GM19324 (cell line): ENCODE data around the gene VPS4A.
A peak's percentile ranks its signal among the peaks of the same experiment; 100 is the strongest.
"Not testable (repeated sequence)": the region's sequence is repeated elsewhere in the genome, so short reads cannot be mapped to it uniquely, and the experiment has no call there.

ENCODE experiments used
- ATAC-seq: cut with Tn5 transposase; IDR thresholded peaks from one replicate; pipeline ENCODE4 v1.9.1; 2021; ENCODE audit warnings: mild to moderate bottlenecking, moderate library complexity; ENCODE audit not compliant: unreplicated experiment, low FRiP score

VPS4A gene

DNA sequence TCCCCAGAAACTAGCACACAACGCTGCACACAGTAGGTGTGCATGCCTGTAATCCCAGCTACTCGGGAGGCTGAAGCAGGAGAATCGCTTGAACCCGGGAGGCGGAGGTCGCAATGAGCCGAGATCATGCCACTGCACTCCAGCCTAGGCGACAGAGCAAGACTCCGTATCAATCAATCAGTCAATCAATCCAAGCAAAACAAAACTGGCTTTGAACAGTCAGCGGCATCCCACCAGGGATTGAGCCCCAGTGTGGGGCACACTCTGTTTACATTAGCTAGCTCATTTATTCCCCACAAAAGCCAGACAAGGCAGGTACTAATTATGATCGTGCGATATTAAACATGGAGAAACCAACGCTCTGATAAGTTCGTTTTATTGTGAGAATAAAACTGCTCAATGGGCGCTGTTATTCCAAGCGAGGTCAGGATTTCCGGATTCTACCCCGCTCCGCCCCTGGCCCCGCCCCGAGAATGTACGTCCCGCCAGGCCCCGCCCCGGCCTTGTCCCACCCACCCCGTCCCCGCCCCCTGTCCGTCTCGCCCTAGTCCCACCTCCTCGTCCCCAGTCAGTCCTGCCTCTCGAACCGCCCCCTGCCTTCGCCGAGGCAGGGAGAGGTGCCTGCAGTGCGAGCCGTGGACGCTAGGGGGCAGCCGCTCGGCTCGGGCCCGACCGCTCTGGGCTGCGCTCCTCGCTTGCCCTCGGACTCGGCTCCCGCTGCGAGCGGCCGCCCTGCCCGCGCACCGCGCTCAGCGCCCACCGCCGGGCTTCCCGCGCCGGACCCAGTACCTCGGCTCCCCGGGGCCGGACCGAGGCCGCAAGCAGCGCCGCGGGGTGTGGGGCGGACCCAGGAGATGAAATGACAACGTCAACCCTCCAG is at the start of gene VPS4A:
Gene VPS4A (plus strand): TSS at position 698 of the 880 bp plus-strand sequence. CDS start 162 bp downstream, at position 860.
- ATAC-seq = peak; percentile 91

- ATAC-seq = no peak
Measured at GRCh38 chr16:69266334-69267063, 44.7 kb upstream of the VPS4A start.

GRCh38 chr16:69267633-69268032 is 43.5 kb upstream of the VPS4A start:
- ATAC-seq = no peak

DNA sequence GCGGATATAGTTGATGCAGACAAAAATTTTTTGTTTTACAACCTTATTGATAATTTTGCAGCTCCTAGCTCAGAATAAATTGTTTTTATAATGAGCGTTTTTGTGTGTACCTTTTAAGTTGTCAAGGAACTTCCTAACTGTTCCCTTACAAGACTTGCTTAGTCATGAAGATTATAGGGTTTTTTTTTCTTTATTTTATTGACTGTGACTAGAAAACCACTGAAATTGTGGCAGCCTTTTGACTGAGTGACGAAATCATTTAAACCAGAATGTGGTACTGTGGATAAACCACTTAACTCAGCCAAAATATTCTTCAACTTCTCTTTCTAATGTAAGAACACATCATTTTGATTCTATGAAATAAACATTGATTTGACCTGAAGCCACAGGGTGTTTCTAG is 40.8 kb upstream of the VPS4A start:
- ATAC-seq = no peak

GRCh38 chr16:69270831-69271230 is 40.3 kb upstream of the VPS4A start:
- ATAC-seq = no peak

GRCh38 chr16:69273009-69273408 is 38.1 kb upstream of the VPS4A start:
- ATAC-seq = no peak

- ATAC-seq = no peak
Measured at GRCh38 chr16:69274699-69275235, 36.4 kb upstream of the VPS4A start.

DNA sequence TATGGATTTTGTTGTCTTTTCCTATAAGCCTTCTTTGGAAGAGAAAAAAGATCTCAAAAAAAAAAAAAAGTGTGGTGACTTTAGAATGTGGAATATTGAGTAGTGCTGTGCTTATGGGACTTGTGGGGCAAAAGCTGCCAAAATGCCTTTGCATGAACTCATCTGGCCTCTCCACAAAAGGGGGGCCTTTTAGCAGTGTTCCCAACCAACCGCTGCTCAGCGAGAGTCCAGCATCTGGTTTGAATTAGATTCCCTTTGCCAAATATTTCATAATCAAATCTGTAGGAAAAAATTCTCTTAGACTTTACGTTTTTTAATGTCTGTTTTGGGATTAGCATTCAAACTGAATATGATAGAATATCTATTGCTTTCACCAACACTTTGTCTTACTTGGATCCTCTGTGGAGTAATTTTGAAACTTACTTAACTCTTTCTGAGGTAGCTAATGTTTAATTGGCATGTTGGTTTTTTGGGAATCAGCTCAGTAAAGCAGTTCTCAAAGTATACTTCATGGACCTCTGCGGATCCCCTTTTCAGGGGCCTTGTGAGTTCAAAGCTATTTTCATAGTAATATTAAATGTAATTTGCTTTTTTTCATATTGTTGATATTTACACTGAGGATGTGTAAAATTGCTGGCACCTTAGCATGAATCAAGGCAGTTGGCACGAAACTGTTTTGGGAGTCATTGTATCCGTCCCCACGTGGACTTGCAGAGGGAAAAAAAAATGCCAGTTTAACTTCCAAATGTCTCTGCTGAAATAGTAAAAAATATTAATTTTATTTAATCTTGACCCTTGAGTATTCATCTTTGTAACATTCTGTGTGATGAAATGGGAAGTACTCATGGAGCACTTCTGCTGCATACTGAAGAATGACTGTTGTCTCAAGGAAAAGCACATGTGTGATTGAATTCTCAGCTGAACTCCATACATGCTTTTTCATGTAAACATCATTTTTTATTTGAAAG is 34.7 kb upstream of the VPS4A start:
- no peak for ATAC-seq

GRCh38 chr16:69277413-69277812 is 33.7 kb upstream of the VPS4A start:
- no peak for ATAC-seq

- no peak for ATAC-seq
Measured at GRCh38 chr16:69283851-69284250, 27.3 kb upstream of the VPS4A start.

DNA sequence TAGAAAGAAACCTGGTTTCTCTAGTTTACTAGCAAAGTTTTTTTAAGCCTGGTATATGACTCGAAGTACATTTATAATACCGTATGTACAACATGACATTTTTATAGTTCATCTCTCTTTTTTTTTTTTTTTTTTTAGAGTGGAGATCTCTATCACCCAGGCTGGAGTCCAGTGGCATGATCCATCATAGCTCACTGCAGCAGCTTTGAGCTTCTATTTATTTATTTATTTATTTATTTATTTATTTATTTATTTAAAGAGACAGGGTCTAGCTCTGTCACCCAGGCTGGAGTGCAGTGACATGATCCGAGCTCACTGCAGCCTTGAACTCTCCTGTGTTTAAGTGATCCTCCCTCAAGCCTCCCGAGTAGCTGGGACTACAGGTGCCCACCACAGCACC is 25.9 kb upstream of the VPS4A start:
- no peak for ATAC-seq

- ATAC-seq = no peak
Measured at GRCh38 chr16:69286941-69287713, 24.0 kb upstream of the VPS4A start.

DNA sequence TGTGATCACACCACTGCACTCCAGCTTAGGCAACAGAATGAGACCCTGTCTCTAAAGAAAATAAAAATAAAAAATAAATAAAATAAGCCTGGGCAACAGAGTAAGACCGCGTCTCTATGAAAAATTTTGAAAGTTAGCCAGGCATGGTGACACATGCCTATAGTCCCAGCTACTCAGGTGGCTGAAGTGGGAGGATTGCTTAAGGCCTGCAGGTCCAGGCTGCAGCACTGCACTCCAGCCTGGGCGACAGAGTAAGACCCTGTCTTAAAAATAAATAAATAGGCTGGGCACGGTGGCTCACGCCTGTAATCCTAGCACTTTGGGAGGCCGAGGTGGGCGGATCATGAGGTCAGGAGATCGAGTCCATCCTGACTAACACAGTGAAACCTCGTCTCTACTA is 19.5 kb upstream of the VPS4A start:
- ATAC-seq = not testable (repeated sequence)

GRCh38 chr16:69293401-69293800 is 17.7 kb upstream of the VPS4A start:
- ATAC-seq = no peak

DNA sequence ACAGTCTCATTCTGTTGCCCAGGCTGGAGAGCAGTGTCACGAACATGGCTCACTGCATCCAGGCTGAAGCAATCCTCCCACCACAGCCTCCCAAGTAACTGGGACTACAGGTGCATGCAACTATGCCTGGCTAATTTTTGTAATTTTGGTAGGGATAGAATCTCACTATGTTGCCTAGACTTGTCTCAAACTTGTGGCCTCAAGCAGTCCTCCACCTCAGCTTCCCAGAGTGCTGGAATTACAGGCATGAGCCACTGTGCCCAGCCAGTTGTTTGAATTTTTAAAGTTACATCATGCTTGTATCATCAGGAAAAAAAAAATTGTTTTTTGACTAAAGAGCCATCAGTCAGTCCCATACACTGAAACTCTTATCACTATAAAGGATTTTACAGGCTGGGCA is 17.1 kb upstream of the VPS4A start:
- no peak for ATAC-seq

GRCh38 chr16:69296771-69297170 is 14.4 kb upstream of the VPS4A start:
- not testable (repeated sequence) for ATAC-seq

- no peak for ATAC-seq
Measured at GRCh38 chr16:69298261-69298660, 12.9 kb upstream of the VPS4A start.

- no peak for ATAC-seq
Measured at GRCh38 chr16:69301187-69301586, 10.0 kb upstream of the VPS4A start.

- no peak for ATAC-seq
Measured at GRCh38 chr16:69301861-69302260, 9.3 kb upstream of the VPS4A start.

DNA sequence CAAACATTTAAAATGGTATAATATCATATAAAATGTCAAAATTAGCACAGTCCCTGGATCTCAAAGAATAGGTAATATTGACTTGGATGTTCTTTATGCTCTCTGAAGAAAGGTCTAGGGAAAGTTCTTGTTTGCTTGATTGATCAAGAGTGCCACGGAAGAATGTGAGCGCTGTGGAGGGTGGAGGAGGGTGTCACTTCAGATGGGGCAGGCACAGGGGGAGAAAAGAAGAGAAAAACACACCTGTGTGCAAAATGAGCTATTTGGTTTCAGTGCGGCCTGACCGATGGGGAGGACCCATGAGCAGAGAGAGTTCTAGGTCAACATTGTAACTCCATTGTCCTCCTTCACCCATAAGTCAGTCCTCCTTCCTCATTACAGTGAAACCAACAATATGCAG is 8.8 kb upstream of the VPS4A start:
- no peak for ATAC-seq
